ENCODE results near the gene XAF1.
"Not testable (repeated sequence)": the region's sequence is repeated elsewhere in the genome, so short reads cannot be mapped to it uniquely, and the experiment has no call there.

XAF1 gene

DNA sequence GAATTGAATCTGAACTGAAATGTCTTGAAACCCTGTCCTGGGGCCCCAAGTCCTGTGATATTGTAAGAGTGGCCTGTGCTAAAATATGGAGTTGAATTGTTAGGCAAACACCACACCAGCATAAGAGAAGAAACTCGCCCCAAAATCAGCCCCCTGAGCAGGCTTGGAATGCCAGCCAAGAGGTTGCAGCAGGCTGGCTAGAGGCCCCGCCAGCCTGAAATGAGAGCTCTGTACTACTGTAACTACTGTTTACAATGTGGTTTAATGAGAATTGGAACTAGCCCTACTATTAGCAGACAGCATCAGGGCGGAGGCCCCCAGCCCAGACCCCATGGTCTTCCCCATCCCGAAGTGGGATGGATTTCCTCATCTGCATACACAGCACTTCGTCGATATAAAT is 43.9 kb downstream of the XAF1 start:
- no peak for DNase-seq (ENCODE audit: low read depth in 2 of 2)

DNA sequence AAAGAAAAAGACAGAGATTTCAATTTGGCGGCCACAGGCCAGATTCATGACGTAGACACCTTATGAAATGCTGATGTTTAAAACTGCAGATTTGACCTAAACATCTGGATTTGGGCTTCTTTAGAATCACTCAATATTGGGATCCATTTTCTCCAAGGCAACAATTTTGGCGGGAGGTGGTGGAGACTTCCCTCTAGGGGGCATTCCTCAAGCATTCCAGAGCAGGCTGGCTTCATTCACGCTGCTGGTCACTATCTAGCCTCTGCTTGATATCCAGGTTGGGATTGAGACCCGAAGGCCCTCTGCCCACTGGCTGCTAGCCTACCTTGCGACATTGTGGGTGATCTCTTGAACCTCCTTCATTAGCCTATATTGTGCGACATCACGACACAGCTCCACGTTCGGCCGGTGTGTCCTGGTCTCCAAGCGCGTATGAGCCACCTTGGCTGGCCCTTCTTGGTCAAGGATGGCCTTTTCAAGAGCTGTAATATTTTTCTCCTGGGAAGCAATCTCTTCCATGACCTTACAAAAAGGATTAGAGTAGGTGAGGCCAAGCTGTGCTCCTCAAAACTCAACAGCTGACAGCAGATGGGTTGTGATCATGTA is 44.7 kb downstream of the XAF1 start:
- no peak for DNase-seq (ENCODE audit: low read depth in 2 of 2)

DNA sequence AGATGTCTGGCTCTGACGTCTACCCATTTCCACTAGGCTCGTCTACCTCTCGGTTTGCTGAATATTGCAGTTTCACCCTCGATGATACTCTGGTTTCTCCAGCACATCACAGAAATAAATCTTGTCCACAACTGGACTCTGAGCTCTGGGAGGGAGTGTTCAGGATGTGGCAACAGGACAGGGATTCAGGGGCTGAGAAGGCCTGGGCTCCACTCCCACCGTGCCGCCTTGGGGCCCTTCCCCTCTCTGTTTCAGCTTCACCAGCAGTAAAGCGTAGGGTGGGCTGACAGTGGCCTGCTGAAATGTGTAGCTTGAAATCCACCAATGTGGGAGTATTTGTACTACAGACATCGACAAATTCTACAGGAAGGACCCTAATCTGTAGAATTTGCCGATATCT is 55.7 kb downstream of the XAF1 start:
- no peak for DNase-seq (ENCODE audit: low read depth in 2 of 2)

DNA sequence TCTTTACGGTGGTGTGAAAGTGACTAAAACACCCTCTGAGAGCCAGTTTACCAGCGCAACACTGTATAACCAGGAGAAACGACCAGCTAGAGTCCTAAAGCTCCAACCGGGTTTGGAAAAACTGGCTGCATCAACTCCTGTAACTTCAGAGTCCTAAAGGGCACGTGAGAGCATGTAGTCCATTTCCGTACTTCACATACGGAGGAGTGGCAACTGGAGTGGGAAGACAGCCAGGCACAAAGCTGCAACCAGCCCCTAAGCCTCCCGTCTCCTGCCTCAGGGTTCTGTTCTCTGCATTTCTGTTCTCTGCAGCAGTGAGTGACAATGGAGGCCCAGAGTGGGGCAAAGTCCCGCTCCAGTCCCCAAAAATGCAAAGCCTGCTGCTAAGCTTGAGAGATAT is 56.4 kb downstream of the XAF1 start:
- DNase-seq (ENCODE audit: low read depth in 2 of 2), result no peak

DNA sequence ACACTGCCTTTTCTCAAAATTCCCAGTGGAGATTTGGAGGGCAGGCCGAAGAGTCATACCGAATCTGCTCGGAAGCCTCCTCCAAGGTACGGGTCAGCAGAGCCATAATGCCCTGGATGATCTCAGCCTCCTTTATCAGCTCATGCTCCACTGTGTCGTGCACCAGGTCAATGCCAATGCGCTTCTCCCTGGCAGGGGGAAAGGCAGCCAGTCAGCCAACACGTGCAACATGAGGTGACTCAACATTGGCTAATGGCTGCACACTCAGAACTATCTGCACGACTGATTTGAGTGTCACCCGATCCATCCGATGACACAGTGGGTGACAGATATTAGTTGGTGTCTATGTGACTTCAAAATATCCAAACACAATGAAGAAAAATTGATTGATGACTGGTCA is 59.9 kb downstream of the XAF1 start:
- DNase-seq (ENCODE audit: low read depth in 2 of 2), result no peak

DNA sequence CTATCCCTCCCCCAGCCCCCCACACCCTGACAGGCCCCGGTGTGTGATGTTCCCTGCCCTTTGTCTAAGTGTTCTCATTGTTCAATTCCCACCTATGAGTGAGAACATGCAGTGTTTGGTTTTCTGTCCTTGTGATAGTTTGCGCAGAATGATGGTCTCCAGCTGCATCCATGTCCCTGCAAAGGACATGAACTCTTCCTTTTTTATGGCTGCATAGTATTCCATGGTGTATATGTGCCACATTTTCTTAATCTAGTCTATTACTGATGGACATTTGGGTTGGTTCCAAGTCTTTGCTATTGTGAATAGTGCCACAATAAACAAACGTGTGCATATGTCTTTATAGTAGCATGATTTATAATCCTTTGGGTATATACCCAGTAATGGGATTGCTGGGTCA is 60.5 kb downstream of the XAF1 start:
- DNase-seq (ENCODE audit: low read depth in 2 of 2), result not testable (repeated sequence)

DNA sequence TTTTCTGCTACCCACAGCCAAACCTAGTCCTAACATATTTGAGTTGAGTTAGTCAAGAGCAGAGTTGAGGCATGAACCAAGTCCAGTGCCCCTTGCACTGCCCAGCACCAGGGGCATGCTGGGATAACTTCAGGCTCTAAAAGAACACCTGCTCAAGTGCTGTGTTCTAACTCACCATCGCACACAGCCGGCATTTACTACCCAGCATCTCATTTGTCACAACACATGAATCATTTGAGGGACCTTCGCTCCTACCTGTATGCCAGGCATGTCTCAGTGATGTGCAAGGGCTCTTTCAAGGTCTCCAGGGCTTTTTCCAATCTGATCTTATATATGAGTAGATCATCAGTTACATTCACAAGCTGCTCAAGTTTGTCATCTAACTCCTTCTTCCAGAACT is 63.1 kb downstream of the XAF1 start:
- no peak for DNase-seq (ENCODE audit: low read depth in 2 of 2)

DNA sequence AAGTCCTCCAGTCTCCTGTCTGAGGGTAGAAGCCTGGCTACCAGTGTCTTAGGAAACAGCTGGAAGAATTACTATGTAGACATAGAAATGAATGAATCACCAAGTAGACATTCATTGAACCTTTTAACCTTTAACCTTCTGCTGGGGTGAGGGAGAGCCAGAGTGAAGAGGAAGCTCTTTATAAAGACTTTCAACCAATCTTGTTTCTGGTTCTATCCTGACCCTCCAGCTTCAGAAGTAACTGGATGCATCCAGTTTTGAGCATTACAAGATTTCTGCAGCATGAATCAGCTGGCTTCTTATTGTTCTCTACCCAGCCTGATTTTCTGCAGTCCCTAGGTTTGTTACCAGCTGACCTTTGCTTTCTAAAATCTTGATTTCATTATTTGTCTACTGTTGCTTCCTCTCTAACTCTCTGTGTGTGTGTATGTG is 67.2 kb downstream of the XAF1 start:
- DNase-seq (ENCODE audit: low read depth in 2 of 2), result no peak

All from fibroblast of skin of left biceps (primary cell).